ENCODE measurements around the gene SAP25.
A peak's percentile ranks its signal among the peaks of the same experiment; 100 is the strongest.
"Not testable (repeated sequence)": the region's sequence is repeated elsewhere in the genome, so short reads cannot be mapped to it uniquely, and the experiment has no call there.

Gene SAP25

GRCh38 chr7:100561491-100562194 is 12.1 kb downstream of the SAP25 start:
- no peak for DNase-seq (ENCODE audit: low spot score)

GRCh38 chr7:100559127-100559526 is 14.6 kb downstream of the SAP25 start:
- no peak for DNase-seq (ENCODE audit: low spot score)

GRCh38 chr7:100556541-100556940 is 17.2 kb downstream of the SAP25 start:
- DNase-seq (ENCODE audit: low spot score): no peak

- no peak for DNase-seq (ENCODE audit: low spot score)
Observed at GRCh38 chr7:100555701-100556100, 18.0 kb downstream of the SAP25 start.

- no peak for DNase-seq (ENCODE audit: low spot score)
Observed at GRCh38 chr7:100553032-100553431, 20.7 kb downstream of the SAP25 start.

- no peak for DNase-seq (ENCODE audit: low spot score)
Observed at GRCh38 chr7:100552532-100552931, 21.2 kb downstream of the SAP25 start.

- not testable (repeated sequence) for DNase-seq (ENCODE audit: low spot score)
Observed at GRCh38 chr7:100548446-100548845, 25.3 kb downstream of the SAP25 start.

- no peak for DNase-seq (ENCODE audit: low spot score)
Observed at GRCh38 chr7:100547872-100548271, 25.8 kb downstream of the SAP25 start.

GRCh38 chr7:100546926-100547800 is 26.5 kb downstream of the SAP25 start:
- no peak for DNase-seq (ENCODE audit: low spot score)

- DNase-seq (ENCODE audit: low spot score): no peak
Observed at GRCh38 chr7:100546129-100546925, 27.4 kb downstream of the SAP25 start.

- no peak for DNase-seq (ENCODE audit: low spot score)
Observed at GRCh38 chr7:100545360-100546128, 28.2 kb downstream of the SAP25 start.

- DNase-seq (ENCODE audit: low spot score): no peak
Observed at GRCh38 chr7:100544967-100545359, 28.7 kb downstream of the SAP25 start.

- DNase-seq (ENCODE audit: low spot score): no peak
Observed at GRCh38 chr7:100544386-100544785, 29.3 kb downstream of the SAP25 start.

- no peak for DNase-seq (ENCODE audit: low spot score)
Observed at GRCh38 chr7:100543586-100543985, 30.1 kb downstream of the SAP25 start.

- not testable (repeated sequence) for DNase-seq (ENCODE audit: low spot score)
Observed at GRCh38 chr7:100541309-100541708, 32.4 kb downstream of the SAP25 start.

- no peak for DNase-seq (ENCODE audit: low spot score)
Observed at GRCh38 chr7:100540073-100540723, 33.5 kb downstream of the SAP25 start.

GRCh38 chr7:100539436-100540006 is 34.2 kb downstream of the SAP25 start:
- DNase-seq (ENCODE audit: low spot score): no peak

- peak; percentile 100 for DNase-seq (ENCODE audit: low spot score)
Observed at GRCh38 chr7:100538654-100539435, 34.9 kb downstream of the SAP25 start, which contains the start of gene AGFG2. Gene AGFG2, plus strand, starts transcription at chr7:100539203. Its CDS starts 144 bp downstream, at chr7:100539347.

- no peak for DNase-seq (ENCODE audit: low spot score)
Observed at GRCh38 chr7:100538348-100538653, 35.4 kb downstream of the SAP25 start.

GRCh38 chr7:100536695-100537094 is 37.0 kb downstream of the SAP25 start:
- DNase-seq (ENCODE audit: low spot score): not testable (repeated sequence)
